Astrocyte (in vitro differentiated cells and primary cell): Measurements from ENCODE around the gene COL4A5. TPM values are rescaled to one million over a fixed set of nuclear protein-coding genes. Genes with fewer than 3 reads are reported as not detected.

Source experiments
- DNase-seq: peaks from one replicate; pipeline ENCODE4 v3.0.0-alpha.2; 2010; ENCODE audit warnings: low read depth
- FAIRE-seq: peaks from 2 replicates; lab custom pipeline; 2011; peaks lifted over from hg19 to GRCh38; lab: Jason Lieb, UNC
- H2AFZ ChIP-seq: 2 replicates; pipeline ENCODE4 v1.6.0; 2012; ENCODE audit warnings: low read depth, low read length, inconsistent platforms
- H3K27ac ChIP-seq: 2 replicates; pipeline ENCODE4 v1.5.1; 2011; ENCODE audit warnings: low read depth, low read length, inconsistent platforms
- H3K27me3 ChIP-seq: 2 replicates; pipeline ENCODE4 v1.6.0; 2011; ENCODE audit warnings: low read length, inconsistent platforms; ENCODE audit not compliant: insufficient read depth
- H3K36me3 ChIP-seq: 2 replicates; pipeline ENCODE4 v1.5.1; 2011; ENCODE audit warnings: low read length, inconsistent platforms; ENCODE audit not compliant: insufficient read depth
- H3K4me1 ChIP-seq: 2 replicates; pipeline ENCODE4 v1.5.1; 2011; ENCODE audit warnings: low read length, inconsistent platforms; ENCODE audit not compliant: insufficient read depth
- H3K4me2 ChIP-seq: 2 replicates; pipeline ENCODE4 v1.6.0; 2012; ENCODE audit warnings: low read length, inconsistent platforms
- H3K4me3 ChIP-seq: 2 replicates; pipeline ENCODE4 v1.5.1; 2011; ENCODE audit warnings: low read depth, mild to moderate bottlenecking, low read length, inconsistent platforms; ENCODE audit not compliant: insufficient read depth
- H3K79me2 ChIP-seq: 2 replicates; pipeline ENCODE4 v1.6.0; 2012; ENCODE audit warnings: mild to moderate bottlenecking, low read length, inconsistent platforms; ENCODE audit not compliant: insufficient read depth
- H3K9ac ChIP-seq: 2 replicates; pipeline ENCODE4 v1.6.0; 2012; ENCODE audit warnings: mild to moderate bottlenecking, low read length, inconsistent platforms
- H3K9me3 ChIP-seq: 2 replicates; pipeline ENCODE4 v1.5.1; 2012; ENCODE audit warnings: low read depth, mild to moderate bottlenecking, low read length, inconsistent platforms; ENCODE audit not compliant: insufficient read depth
- H4K20me1 ChIP-seq: 2 replicates; pipeline ENCODE4 v1.6.0; 2012; ENCODE audit warnings: low read length, inconsistent platforms; ENCODE audit not compliant: insufficient read depth
- H3K27ac Mint-ChIP-seq: one replicate; pipeline ENCODE4 v1.8.0; 2021; ENCODE audit warnings: mild to moderate bottlenecking, mixed read lengths; ENCODE audit not compliant: unreplicated experiment
- H3K27me3 Mint-ChIP-seq: one replicate; pipeline ENCODE4 v1.8.0; 2021; ENCODE audit warnings: low read depth, mixed read lengths; ENCODE audit not compliant: unreplicated experiment
- H3K36me3 Mint-ChIP-seq: one replicate; pipeline ENCODE4 v1.8.0; 2021; ENCODE audit warnings: low read depth, mixed read lengths; ENCODE audit not compliant: unreplicated experiment
- H3K4me1 Mint-ChIP-seq: one replicate; pipeline ENCODE4 v1.8.0; 2021; ENCODE audit warnings: low read depth, mixed read lengths; ENCODE audit not compliant: unreplicated experiment
- H3K4me3 Mint-ChIP-seq: one replicate; pipeline ENCODE4 v1.8.0; 2021; ENCODE audit warnings: mild to moderate bottlenecking, moderate library complexity, mixed read lengths; ENCODE audit not compliant: unreplicated experiment
- H3K9me3 Mint-ChIP-seq: one replicate; pipeline ENCODE4 v1.8.0; 2021; ENCODE audit warnings: mild to moderate bottlenecking, mixed read lengths; ENCODE audit not compliant: unreplicated experiment
- CTCF ChIP-seq: IDR thresholded peaks from 2 replicates; pipeline ENCODE4 v1.5.1; 2011; ENCODE audit warnings: low read depth, mild to moderate bottlenecking, inconsistent platforms, low read length, moderate library complexity; ENCODE audit not compliant: insufficient read depth
- EZH2 ChIP-seq: IDR thresholded peaks from 2 replicates; pipeline ENCODE4 v1.6.1; 2012; ENCODE audit warnings: mild to moderate bottlenecking, low read length, inconsistent platforms; ENCODE audit not compliant: insufficient read depth
- total RNA-seq: library from RNA; stranded (reverse); gene quantifications from 2 replicates; pipeline ENCODE4 v1.2.1, GENCODE V29; 2021

COL4A5 gene
- total RNA-seq, 1 donor from 2014 or later, result 57.1 TPM

GRCh38 chrX:108420481-108420880 is 19.2 kb upstream of the COL4A5 start:
- H3K4me3 Mint-ChIP-seq, result no peak overlapping the region
- Histone ChIP-seq H3K79me2 (no peaks in the 10 kb centered on the region), H4K20me1 (no peaks in the 10 kb centered on the region), H3K4me3 (no peak overlapping the region), H3K9ac (no peak overlapping the region), H3K4me2 (no peak overlapping the region), H3K36me3 (no peaks in the 10 kb centered on the region), H3K27me3 (no peaks in the 10 kb centered on the region), H3K27ac (no peak overlapping the region), H2AFZ (no peak overlapping the region), H3K9me3 (no peaks in the 10 kb centered on the region), H3K4me1 (no peaks in the 10 kb centered on the region)
- FAIRE-seq, result no peak
- DNase-seq, result no peak
- H3K4me1 Mint-ChIP-seq, result peaks cover 1% of the 10 kb centered on the region
- no peaks in the 10 kb centered on the region for H3K36me3 Mint-ChIP-seq
- no peaks in the 10 kb centered on the region for H3K27me3 Mint-ChIP-seq
- H3K27ac Mint-ChIP-seq, result no peak overlapping the region
- TF ChIP-seq EZH2 (no peak), CTCF (no peak)
- no peaks in the 10 kb centered on the region for H3K9me3 Mint-ChIP-seq

GRCh38 chrX:108426262-108426661 is 13.4 kb upstream of the COL4A5 start:
- TF ChIP-seq CTCF (no peak), EZH2 (no peak)
- Histone ChIP-seq H3K9me3 (no peaks in the 10 kb centered on the region), H3K27ac (no peak overlapping the region), H3K27me3 (no peaks in the 10 kb centered on the region), H3K36me3 (no peaks in the 10 kb centered on the region), H3K4me2 (no peak overlapping the region), H4K20me1 (no peaks in the 10 kb centered on the region), H2AFZ (no peak overlapping the region), H3K4me3 (no peak overlapping the region), H3K9ac (no peak overlapping the region), H3K4me1 (no peaks in the 10 kb centered on the region), H3K79me2 (no peaks in the 10 kb centered on the region)
- H3K27ac Mint-ChIP-seq, result no peak overlapping the region
- no peak overlapping the region for H3K4me3 Mint-ChIP-seq
- no peaks in the 10 kb centered on the region for H3K36me3 Mint-ChIP-seq
- no peaks in the 10 kb centered on the region for H3K27me3 Mint-ChIP-seq
- FAIRE-seq (no peak), DNase-seq (no peak)
- no peaks in the 10 kb centered on the region for H3K4me1 Mint-ChIP-seq
- H3K9me3 Mint-ChIP-seq, result no peaks in the 10 kb centered on the region

- TF ChIP-seq EZH2, result no peak
- no peak for TF ChIP-seq CTCF
- Histone ChIP-seq H3K9ac (no peak overlapping the region), H3K79me2 (peaks cover 2% of the 10 kb centered on the region), H3K4me1 (peaks cover 12% of the 10 kb centered on the region), H2AFZ (no peak overlapping the region), H3K36me3 (no peaks in the 10 kb centered on the region), H3K9me3 (no peaks in the 10 kb centered on the region), H3K4me3 (no peak overlapping the region), H4K20me1 (no peaks in the 10 kb centered on the region), H3K4me2 (no peak overlapping the region), H3K27me3 (no peaks in the 10 kb centered on the region), H3K27ac (no peak overlapping the region)
- Mint-ChIP-seq H3K27ac (no peak overlapping the region), H3K9me3 (no peaks in the 10 kb centered on the region), H3K4me3 (no peak overlapping the region), H3K27me3 (no peaks in the 10 kb centered on the region), H3K4me1 (peaks cover 5% of the 10 kb centered on the region), H3K36me3 (no peaks in the 10 kb centered on the region)
- DNase-seq (no peak), FAIRE-seq (no peak)
These were observed 4.4 kb upstream of the COL4A5 start for GRCh38 chrX:108435261-108435660.
